Measurements from ENCODE around the gene TXNDC16. TPM values are rescaled to one million over a fixed set of nuclear protein-coding genes. Genes with fewer than 3 reads are reported as not detected.

TXNDC16 gene
- total RNA-seq, 6 donors from 2014 or later: 4.2 to 13.3 (median 8.0) TPM

- Histone ChIP-seq H3K27me3 (no peaks in the 10 kb centered on the region), H3K9me3 (no peaks in the 10 kb centered on the region), H3K36me3 (peaks cover 0 to 6% (median 0%) of the 10 kb centered on the region in 4 donors), H3K4me3 (no peak overlapping the region), H3K4me1 (no peaks in the 10 kb centered on the region), H3K27ac (no peak overlapping the region)
- no peak for ATAC-seq (ENCODE audit: low FRiP score in 2 of 2)
- no peak for TF ChIP-seq POLR2AphosphoS5 (IDR thresholded peaks at IDR 0.05)
- WGBS, 2 donors: 98 to 100% methylated on average over 3 of the region's 3 CpGs
- no peak for DNase-seq
Measured at GRCh38 chr14:52447236-52447635, 105.1 kb downstream of the TXNDC16 start.

GRCh38 chr14:52446355-52446754 lies 106.0 kb downstream of the TXNDC16 start:
- ATAC-seq (ENCODE audit: low FRiP score in 2 of 2) (no peak), DNase-seq (no peak)
- Histone ChIP-seq H3K4me1 (no peaks in the 10 kb centered on the region), H3K27ac (no peak overlapping the region), H3K9me3 (no peaks in the 10 kb centered on the region), H3K36me3 (peaks cover 0 to 6% (median 0%) of the 10 kb centered on the region in 4 donors), H3K27me3 (no peaks in the 10 kb centered on the region), H3K4me3 (no peak overlapping the region)
- TF ChIP-seq POLR2A (IDR thresholded peaks at IDR 0.05) (no peak), POLR2AphosphoS5 (IDR thresholded peaks at IDR 0.05) (no peak), CTCF (IDR thresholded peaks at IDR 0.05) (no peak), EP300 (IDR thresholded peaks at IDR 0.05) (no peak)

GRCh38 chr14:52443506-52443905 lies 108.8 kb downstream of the TXNDC16 start:
- Histone ChIP-seq H3K4me1 (no peaks in the 10 kb centered on the region), H3K27ac (no peak overlapping the region), H3K4me3 (no peak overlapping the region), H3K9me3 (no peaks in the 10 kb centered on the region), H3K27me3 (no peaks in the 10 kb centered on the region), H3K36me3 (peaks cover 0 to 7% (median 0%) of the 10 kb centered on the region in 4 donors)
- DNase-seq (no peak), ATAC-seq (ENCODE audit: low FRiP score in 2 of 2) (no peak)
- TF ChIP-seq EP300 (IDR thresholded peaks at IDR 0.05): no peak
- no peak for TF ChIP-seq CTCF (IDR thresholded peaks at IDR 0.05)
- TF ChIP-seq POLR2AphosphoS5 (IDR thresholded peaks at IDR 0.05): no peak
- TF ChIP-seq POLR2A (IDR thresholded peaks at IDR 0.05): no peak

GRCh38 chr14:52442602-52443001 lies 109.7 kb downstream of the TXNDC16 start:
- TF ChIP-seq POLR2AphosphoS5 (IDR thresholded peaks at IDR 0.05): no peak
- Histone ChIP-seq H3K9me3 (no peaks in the 10 kb centered on the region), H3K27ac (no peak overlapping the region), H3K4me1 (no peaks in the 10 kb centered on the region), H3K4me3 (no peak overlapping the region), H3K27me3 (no peaks in the 10 kb centered on the region), H3K36me3 (peaks cover 0 to 9% (median 0%) of the 10 kb centered on the region in 4 donors)
- ATAC-seq (ENCODE audit: low FRiP score in 2 of 2) (no peak), DNase-seq (no peak)
- WGBS, 2 donors: 86 to 92% methylated on average over 1 of the region's 1 CpG

- Histone ChIP-seq H3K36me3 (peaks cover 0 to 9% (median 0%) of the 10 kb centered on the region in 4 donors), H3K27ac (no peak overlapping the region), H3K4me3 (no peak overlapping the region), H3K27me3 (no peaks in the 10 kb centered on the region), H3K9me3 (no peaks in the 10 kb centered on the region), H3K4me1 (no peaks in the 10 kb centered on the region)
- ATAC-seq (ENCODE audit: low FRiP score in 2 of 2) (no peak), DNase-seq (no peak)
- TF ChIP-seq EP300 (IDR thresholded peaks at IDR 0.05): no peak
- WGBS, 2 donors: 82 to 87% methylated on average over 4 of the region's 4 CpGs
Measured at GRCh38 chr14:52442166-52442565, 110.1 kb downstream of the TXNDC16 start.

- 99% methylated on average over 4 of the region's 4 CpGs for WGBS, 2 donors
- no peak for TF ChIP-seq POLR2AphosphoS5 (IDR thresholded peaks at IDR 0.05)
- no peak for TF ChIP-seq EP300 (IDR thresholded peaks at IDR 0.05)
- no peak for TF ChIP-seq CTCF (IDR thresholded peaks at IDR 0.05)
- TF ChIP-seq POLR2A (IDR thresholded peaks at IDR 0.05): no peak
- H3K27me3 ChIP-seq: no peaks in the 10 kb centered on the region
- ATAC-seq (ENCODE audit: low FRiP score in 2 of 2): no peak
- peaks cover 0 to 3% (median 0%) of the 10 kb centered on the region in 4 donors for H3K36me3 ChIP-seq
- no peak overlapping the region for H3K4me3 ChIP-seq
- DNase-seq: no peak
- no peaks in the 10 kb centered on the region for H3K4me1 ChIP-seq
- H3K27ac ChIP-seq: no peak overlapping the region
- no peaks in the 10 kb centered on the region for H3K9me3 ChIP-seq
Measured at GRCh38 chr14:52439476-52439875, 112.8 kb downstream of the TXNDC16 start.

Data from upper lobe of left lung (tissue), 6 donors.